IMR-90 (cell line): Measurements from ENCODE around the gene ERMP1.

Experiments used
- BHLHE40 ChIP-seq: fragments of 150-350 bp; IDR thresholded peaks from 2 replicates; pipeline ENCODE4 v1.6.1; 2016; ENCODE audit warnings: mild to moderate bottlenecking, low read depth, low read length
- CEBPB ChIP-seq: IDR thresholded peaks from 2 replicates; pipeline ENCODE4 v1.6.1; 2012; ENCODE audit warnings: low read depth, low read length, improper control_type of control experiment
- CHD1 ChIP-seq: IDR thresholded peaks from 2 replicates; pipeline ENCODE4 v1.6.1; 2012; ENCODE audit warnings: low read depth, low read length, improper control_type of control experiment
- CTCF ChIP-seq: conservative IDR thresholded peaks from 2 replicates; pipeline ENCODE4 v1.5.1; 2012; ENCODE audit warnings: mild to moderate bottlenecking, low read depth, low read length, improper control_type of control experiment
- MXI1 ChIP-seq: IDR thresholded peaks from 2 replicates; pipeline ENCODE4 v1.6.1; 2012; ENCODE audit warnings: low read depth, mild to moderate bottlenecking, low read length, moderate library complexity, borderline replicate concordance
- POLR2A ChIP-seq: IDR thresholded peaks from 2 replicates; pipeline ENCODE4 v1.6.1; 2012; ENCODE audit warnings: mild to moderate bottlenecking, low read depth, low read length

DNA sequence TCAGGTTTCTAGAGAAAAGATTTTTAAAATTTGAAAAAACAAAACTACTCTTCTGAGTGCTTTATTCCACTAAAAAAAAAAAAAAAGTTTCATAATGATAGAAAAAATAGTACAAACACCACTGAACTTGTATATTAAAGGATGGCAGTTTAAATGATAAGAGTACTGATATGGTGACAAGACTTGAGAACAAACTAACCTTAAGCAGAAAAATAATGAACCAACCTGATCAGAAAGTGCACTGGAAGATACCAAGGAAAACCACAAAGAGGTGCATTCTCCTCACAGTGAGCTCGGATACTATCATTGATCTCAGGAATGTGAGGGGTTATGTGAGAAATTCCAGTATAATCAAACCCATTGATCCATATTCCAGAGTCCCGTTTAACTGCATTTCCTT, 34.3 kb downstream of the ERMP1 start:
- TF ChIP-seq CEBPB: no peak
- TF ChIP-seq CTCF: no peak
- TF ChIP-seq MXI1: no peak
- no peak for TF ChIP-seq BHLHE40
- no peak for TF ChIP-seq CHD1
- no peak for TF ChIP-seq POLR2A
